HepG2 (cell line): ENCODE data around the gene KRT33A. TPM values are rescaled to one million over a fixed set of nuclear protein-coding genes. Genes with fewer than 3 reads are reported as not detected.

Experiments used
- ATAC-seq: fragments of 200-7000 bp; cut with Tn5 transposase; 3 replicates; pipeline ENCODE4 v1.9.1; 2020; ENCODE audit warnings: mild to moderate bottlenecking, moderate library complexity
- BruUV-seq: library from RNA; stranded (reverse); fragments of 400-500 nt; replicated peaks from 2 replicates; lab custom pipeline; 2021; lab: Mats Ljungman, UMichigan
- CTCF ChIA-PET: fragments of 300-600 bp; formaldehyde crosslinking; extraction: SDS; loops from one replicate; lab custom pipeline; 2021; ENCODE audit warnings: low total read pairs, inconsistent platforms, low intra/inter-chr PET ratio; lab: Yijun Ruan, JAX
- POLR2A ChIA-PET: fragments of 350-600 bp; sonication (Branson Sonifier 250); formaldehyde crosslinking; loops from one replicate; lab custom pipeline; 2020; ENCODE audit warnings: antibody characterized with exemption, inconsistent platforms; lab: Yijun Ruan, JAX
- DNase-seq: peaks from one replicate; pipeline ENCODE4 v3.0.0-alpha.2; 2015; ENCODE audit warnings: low spot score
- FAIRE-seq: peaks from 3 replicates; lab custom pipeline; 2011; peaks lifted over from hg19 to GRCh38; lab: Jason Lieb, UNC
- H2AFZ ChIP-seq: one replicate; pipeline ENCODE4 v1.6.1; 2011; ENCODE audit warnings: low read length, inconsistent platforms
- H3K27ac ChIP-seq: fragments of 300-600 bp; 3 replicates; pipeline ENCODE4 v1.8.0; 2011; ENCODE audit warnings: mixed run types, mild to moderate bottlenecking, mixed read lengths, low read length, inconsistent platforms; ENCODE audit not compliant: insufficient read depth; ENCODE audit errors: extremely low read length
- H3K27me3 ChIP-seq, 2 experiments: fragments of 200-600 bp in 1 of 2; 2 replicates in 1 of 2; 3 replicates in 1 of 2; pipeline versions ENCODE4 v1.6.0 to v1.8.0; 2011; ENCODE audit warnings: low read length in 2 of 2, mild to moderate bottlenecking in 2 of 2, moderate library complexity in 2 of 2, inconsistent platforms in 1 of 2; ENCODE audit not compliant: insufficient read depth in 2 of 2, control insufficient read depth in 1 of 2
- H3K36me3 ChIP-seq, 2 experiments: fragments of 200-600 bp in 1 of 2; replicated peaks in 1 of 2; 2 replicates in 1 of 2; 3 replicates in 1 of 2; pipeline versions ENCODE4 v1.5.1 to v1.8.0; 2011; ENCODE audit warnings: low read length in 2 of 2, inconsistent platforms in 1 of 2; ENCODE audit not compliant: insufficient read depth in 2 of 2, control insufficient read depth in 1 of 2
- H3K4me1 ChIP-seq: 2 replicates; pipeline ENCODE4 v1.5.1; 2012; ENCODE audit warnings: low read length, inconsistent platforms; ENCODE audit not compliant: insufficient read depth
- H3K4me2 ChIP-seq: 2 replicates; pipeline ENCODE4 v1.6.0; 2011; ENCODE audit warnings: low read depth, low read length, inconsistent platforms
- H3K4me3 ChIP-seq, 3 experiments: fragments of 200-600 bp in 1 of 3; sonication (generic), shearing (Covaris generic) in 1 of 3; replicated peaks in 1 of 3; 2 replicates each; pipeline ENCODE4 v1.5.1; 2011 to 2016; ENCODE audit warnings: low read length in 3 of 3, inconsistent platforms in 2 of 3, low read depth in 2 of 3, mild to moderate bottlenecking in 2 of 3, control low read depth in 1 of 3, mixed read lengths in 1 of 3; ENCODE audit not compliant: insufficient read depth in 1 of 3
- H3K79me2 ChIP-seq: one replicate; pipeline ENCODE4 v1.6.1; 2011; ENCODE audit warnings: low read length, inconsistent platforms; ENCODE audit not compliant: insufficient read depth
- H3K9ac ChIP-seq: 2 replicates; pipeline ENCODE4 v1.6.0; 2011; ENCODE audit warnings: mild to moderate bottlenecking, low read depth, low read length, inconsistent platforms; ENCODE audit not compliant: insufficient read depth
- H3K9me3 ChIP-seq: 2 replicates; pipeline ENCODE4 v1.5.1; 2012; ENCODE audit warnings: mild to moderate bottlenecking, low read length
- H4K20me1 ChIP-seq: 2 replicates; pipeline ENCODE4 v1.6.0; 2011; ENCODE audit warnings: inconsistent platforms, mild to moderate bottlenecking, low read length, moderate library complexity; ENCODE audit not compliant: insufficient read depth
- CREB3 ChIP-seq: sonication (generic); formaldehyde crosslinking; IDR thresholded peaks from 2 replicates; pipeline ENCODE4 v1.5.0; 2020; ENCODE audit warnings: missing genetic modification reagents
- EP300 ChIP-seq, 3 experiments: sonication (generic) in 1 of 3; formaldehyde crosslinking in 1 of 3; IDR thresholded peaks; 2 replicates each; pipeline versions ENCODE4 v1.5.1 to v1.6.1; 2011 to 2020; ENCODE audit warnings: low read depth in 2 of 3, low read length in 2 of 3, borderline replicate concordance in 1 of 3, improper control_type of control experiment in 1 of 3, mild to moderate bottlenecking in 1 of 3, missing genetic modification reagents in 1 of 3, moderate library complexity in 1 of 3
- HBP1 ChIP-seq: IDR thresholded peaks from 2 replicates; pipeline ENCODE4 v1.6.1; 2016; ENCODE audit warnings: low read depth, control low read depth
- HNF1B ChIP-seq: sonication (generic); formaldehyde crosslinking; IDR thresholded peaks from 2 replicates; pipeline ENCODE4 v1.5.1; 2020; ENCODE audit warnings: mild to moderate bottlenecking, moderate library complexity, missing genetic modification reagents
- HOXA7 ChIP-seq: sonication (generic); formaldehyde crosslinking; IDR thresholded peaks from 2 replicates; pipeline ENCODE4 v1.8.1; 2022; ENCODE audit warnings: mild to moderate bottlenecking, missing genetic modification reagents, moderate library complexity
- PHB2 ChIP-seq: fragments of 450-650 bp; IDR thresholded peaks from 2 replicates; pipeline ENCODE4 v1.6.1; 2018; ENCODE audit not compliant: partially characterized antibody
- PTBP1 ChIP-seq: fragments of 200-400 bp; formaldehyde crosslinking; IDR thresholded peaks from 2 replicates; pipeline ENCODE4 v1.6.1; 2018; ENCODE audit warnings: low read length, low read depth; ENCODE audit not compliant: poor library complexity, severe bottlenecking
- RBM39 ChIP-seq: fragments of 200-400 bp; formaldehyde crosslinking; IDR thresholded peaks from one replicate; pipeline ENCODE4 v1.6.1; 2018; ENCODE audit warnings: antibody characterized with exemption, mild to moderate bottlenecking, low read depth, low read length; ENCODE audit not compliant: poor library complexity, severe bottlenecking
- SIX4 ChIP-seq: sonication (generic); formaldehyde crosslinking; IDR thresholded peaks from 2 replicates; pipeline ENCODE4 v1.4.0; 2020; ENCODE audit warnings: missing genetic modification reagents
- SMARCC2 ChIP-seq: fragments of 450-650 bp; IDR thresholded peaks from 2 replicates; pipeline ENCODE4 v1.6.1; 2017; ENCODE audit warnings: antibody characterized with exemption, mild to moderate bottlenecking
- SNRNP70 ChIP-seq: fragments of 200-400 bp; formaldehyde crosslinking; IDR thresholded peaks from 2 replicates; pipeline ENCODE4 v1.6.1; 2017; ENCODE audit warnings: mild to moderate bottlenecking, low read depth, low read length, moderate library complexity
- ZFP82 ChIP-seq: sonication (generic); formaldehyde crosslinking; IDR thresholded peaks from 2 replicates; pipeline ENCODE4 v1.5.1; 2020; ENCODE audit warnings: mild to moderate bottlenecking, missing genetic modification reagents, borderline replicate concordance
- ZNF292 ChIP-seq: sonication (generic); formaldehyde crosslinking; IDR thresholded peaks from 2 replicates; pipeline ENCODE4 v1.8.1; 2022; ENCODE audit warnings: mild to moderate bottlenecking, low read depth, missing genetic modification reagents, borderline replicate concordance
- ZNF589 ChIP-seq: sonication (generic); formaldehyde crosslinking; conservative IDR thresholded peaks from 2 replicates; pipeline ENCODE4 v1.8.0; 2022; ENCODE audit warnings: mild to moderate bottlenecking, moderate library complexity, missing genetic modification reagents
- ZNF672 ChIP-seq: sonication (generic); formaldehyde crosslinking; IDR thresholded peaks from 2 replicates; pipeline ENCODE4 v1.8.1; 2022; ENCODE audit warnings: missing genetic modification reagents
- ZNF674 ChIP-seq: sonication (generic); formaldehyde crosslinking; IDR thresholded peaks from 2 replicates; pipeline ENCODE4 v1.5.0; 2020; ENCODE audit warnings: low read depth, mild to moderate bottlenecking, missing genetic modification reagents
- ZNF772 ChIP-seq: sonication (generic); formaldehyde crosslinking; IDR thresholded peaks from 2 replicates; pipeline ENCODE4 v1.5.0; 2020; ENCODE audit warnings: mild to moderate bottlenecking, missing genetic modification reagents
- ZSCAN31 ChIP-seq: sonication (generic); formaldehyde crosslinking; IDR thresholded peaks from 2 replicates; pipeline ENCODE4 v1.5.0; 2020; ENCODE audit warnings: low read depth, mild to moderate bottlenecking, missing genetic modification reagents
- ZUFSP ChIP-seq: sonication (generic); formaldehyde crosslinking; IDR thresholded peaks from 2 replicates; pipeline ENCODE4 v1.9.0; 2021; ENCODE audit warnings: missing genetic modification reagents, mild to moderate bottlenecking, borderline replicate concordance
- WGBS: methylation state at CpG from one replicate; pipeline ENCODE4 v1.1.6; 2017; ENCODE audit warnings: low lambda C conversion rate; 5-methylcytosine and 5-hydroxymethylcytosine counted together
- in situ Hi-C: cut with HindIII; loops from 2 replicates; pipeline ENCODE4 v1.10.0; 2017; ENCODE audit warnings: low pct_unique_long_range_greater_than_20kb; ENCODE audit not compliant: extremely low pct_ligation_motif_present
- intact Hi-C: fragments of 100-400 bp; cut with micrococcal nuclease; formaldehyde crosslinking; loops from one replicate; pipeline ENCODE4 v1.10.0; 2022; ENCODE audit not compliant: unreplicated experiment
- polyA plus RNA-seq, 8 experiments: library from polyadenylated mRNA; depleted of rRNA in 3 of 8; stranded (reverse) in 7 of 8; unstranded in 1 of 8; fragments of >200 nt; fragmentation: Illumina TruSeq in 4 of 8; extraction: Trizol in 4 of 8; gene quantifications; 2 replicates each; pipeline versions ENCODE4 v1.2.1 to v1.2.3, GENCODE V29; 2011 to 2016; ENCODE audit warnings: low read depth in 4 of 8, missing spikeins in 1 of 8, mixed read lengths in 1 of 8; ENCODE audit not compliant: insufficient read depth in 1 of 8
- total RNA-seq, 5 experiments: library from RNA; depleted of rRNA; stranded (reverse); fragments of >200 nt; fragmentation: Illumina TruSeq; extraction: Trizol; gene quantifications; 2 replicates each; pipeline ENCODE4 v1.2.3, GENCODE V29; 2016; ENCODE audit warnings: low read depth in 1 of 5

KRT33A gene
- total and polyA plus RNA-seq, 2 of the 13 experiments (the other 11 are each of a cell fraction or from before 2014, with no cell fraction given): not detected

- BruUV-seq: no TSS peak
- H3K9me3 ChIP-seq: no peaks in the 10 kb centered on the region
- H3K36me3 ChIP-seq: no peaks in the 10 kb centered on the region
- ChIA-PET CTCF (no interaction called here), POLR2A (no interaction called here)
- intact Hi-C loops: no loop called here
- no peak for DNase-seq
- WGBS: 24% methylated on average over 5 of the region's 7 CpGs
- H3K9ac ChIP-seq: no peak within 1 kb of the TSS
- H2AFZ ChIP-seq: no peak within 1 kb of the TSS
- H3K4me2 ChIP-seq: no peak within 1 kb of the TSS
- H3K79me2 ChIP-seq: no peaks in the 10 kb centered on the region
- no peaks in the 10 kb centered on the region for H4K20me1 ChIP-seq
- H3K4me1 ChIP-seq: no peaks in the 10 kb centered on the region
- no peak for FAIRE-seq
- no peak within 1 kb of the TSS for H3K27ac ChIP-seq
- in situ Hi-C loops: no loop called here
- H3K27me3 ChIP-seq: peaks cover 3 to 30% of the 10 kb centered on the region in 2 experiments; a peak in 3 of 5 replicates
- no peak within 1 kb of the TSS for H3K4me3 ChIP-seq
- ATAC-seq: no peak; the same call in 2 of the 3 replicates
- TF ChIP-seq HNF1B (CRISPR knock-in tag): no peak
- TF ChIP-seq ZNF674 (CRISPR knock-in tag): no peak
- no peak for TF ChIP-seq PHB2
- TF ChIP-seq ZNF772 (CRISPR knock-in tag): no peak
- no peak for TF ChIP-seq ZUFSP
- no peak for TF ChIP-seq HBP1
- TF ChIP-seq ZNF672: no peak
- TF ChIP-seq SIX4 (CRISPR knock-in tag): no peak
- TF ChIP-seq ZFP82: no peak
- no peak for TF ChIP-seq PTBP1
- TF ChIP-seq ZNF589 (CRISPR knock-in tag): no peak
- no peak for TF ChIP-seq ZSCAN31 (CRISPR knock-in tag)
- TF ChIP-seq ZNF292 (CRISPR knock-in tag): no peak
- no peak for TF ChIP-seq CREB3 (CRISPR knock-in tag)
- TF ChIP-seq RBM39: no peak
- TF ChIP-seq HOXA7 (CRISPR knock-in tag): no peak
- no peak for TF ChIP-seq SMARCC2
- TF ChIP-seq EP300 (IDR thresholded peaks at IDR 0.05; ENCODE audit: low read depth in 2 of 2, low read length in 2 of 2): no peak
- no peak for TF ChIP-seq EP300 (CRISPR knock-in tag; IDR thresholded peaks at IDR 0.05; ENCODE audit: borderline replicate concordance)
- no peak for TF ChIP-seq SNRNP70
These were observed 41.7 kb downstream of the KRT33A start, which contains the start of gene KRTAP16-1 for GRCh38 chr17:41308918-41309359. Gene KRTAP16-1 (minus strand): TSS chr17:41309309. CDS start chr17:41309253, 56 bp downstream.
